Measurements from ENCODE around the gene GNMT. TPM values are rescaled to one million over a fixed set of nuclear protein-coding genes. Genes with fewer than 3 reads are reported as not detected.

GNMT gene
- polyA plus RNA-seq, 3 donors: 0.17 to 7.8 (median 0.31) TPM

DNA sequence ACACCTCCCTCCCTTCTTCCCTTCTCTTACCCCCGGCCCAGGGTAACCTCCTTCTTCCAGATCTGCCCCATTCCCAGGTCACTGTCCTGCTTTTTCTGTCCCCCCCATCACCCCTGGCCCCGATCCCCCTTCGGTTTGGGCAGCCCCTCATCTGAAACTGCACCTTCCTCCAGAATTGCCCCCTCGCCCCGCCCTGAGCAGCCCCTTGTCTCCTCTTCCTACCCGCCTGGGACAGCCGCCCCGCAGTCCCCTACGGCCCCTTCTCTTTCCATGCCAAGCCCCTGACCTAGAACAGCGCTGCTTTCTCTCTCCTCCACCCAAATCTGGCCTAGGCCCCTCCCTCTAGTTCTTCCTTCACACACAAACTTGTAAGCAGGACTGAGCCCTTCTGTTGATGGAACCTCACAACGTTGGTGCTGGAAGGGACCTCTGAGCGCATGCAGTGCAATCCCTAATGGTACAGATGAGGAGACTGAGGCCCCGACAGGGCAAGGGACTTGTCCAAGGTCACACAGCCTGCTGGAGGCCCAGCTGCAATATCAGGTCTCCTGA lies 24.4 kb downstream of the GNMT start:
- no peaks in the 10 kb centered on the region for H3K9me3 Mint-ChIP-seq
- H3K4me3 ChIP-seq (replicated peaks in 1 of 3; ENCODE audit: low read depth in 2 of 3, low read length in 3 of 3): peak overlapping the region; percentile 64 to 91 (median 64)
- peak overlapping the region in 5 of 7 donors; percentile 44 to 84 (median 78) for H3K27ac Mint-ChIP-seq
- intact Hi-C loops (cut with micrococcal nuclease): no loop called here
- peak overlapping the region in 1 of 2 donors; percentile 72 for H3K27ac ChIP-seq (ENCODE audit: low read depth in 1 of 2, low read length in 2 of 2)
- peak overlapping the region; percentile 88 for H3K4me2 ChIP-seq (replicated peaks; ENCODE audit: extremely low read depth, low read length, poor library complexity, severe bottlenecking)
- peaks cover 15 to 23% of the 10 kb centered on the region in 2 donors for H3K4me1 ChIP-seq (ENCODE audit: control insufficient read depth in 1 of 2, insufficient read depth in 2 of 2, low read length in 2 of 2)
- H3K79me2 ChIP-seq (ENCODE audit: insufficient read depth, low read length): peaks cover 31% of the 10 kb centered on the region
- peak overlapping the region; percentile 85 for H3K9ac ChIP-seq (ENCODE audit: insufficient read depth, low read length, poor library complexity, severe bottlenecking)
- peaks cover 17% of the 10 kb centered on the region for H4K20me1 ChIP-seq (ENCODE audit: insufficient read depth, low read length)
- no peak for TF ChIP-seq CTCF (IDR thresholded peaks at IDR 0.05)
- H3K4me3 Mint-ChIP-seq: peak overlapping the region; percentile 85 to 96
- H3K36me3 Mint-ChIP-seq: peaks cover 16 to 26% of the 10 kb centered on the region in 2 donors
- peaks cover 46% of the 10 kb centered on the region for H3K4me1 Mint-ChIP-seq
- DNase-seq: no peak
- H2AFZ ChIP-seq (ENCODE audit: insufficient read depth, low read depth, low read length, poor library complexity, severe bottlenecking): peak overlapping the region; percentile 92
- whole genome bisulfite sequencing (ENCODE audit: insufficient coverage): 14% methylated on average over 13 of the region's 13 CpGs
- no peaks in the 10 kb centered on the region for H3K27me3 ChIP-seq (ENCODE audit: control insufficient read depth in 2 of 2, insufficient read depth in 2 of 2, low read length in 2 of 2)
- peaks cover 0 to 4% (median 0%) of the 10 kb centered on the region in 3 donors for H3K27me3 Mint-ChIP-seq (ENCODE audit: low read depth in 3 of 3)
- H3K36me3 ChIP-seq (replicated peaks in 1 of 2; ENCODE audit: control insufficient read depth in 1 of 2, insufficient read depth in 2 of 2, low read length in 2 of 2): peaks cover 11 to 18% of the 10 kb centered on the region in 2 donors
- no peaks in the 10 kb centered on the region for H3K9me3 ChIP-seq (replicated peaks in 1 of 2; ENCODE audit: control insufficient read depth in 1 of 2, insufficient read depth in 1 of 2, low read length in 2 of 2)

DNA sequence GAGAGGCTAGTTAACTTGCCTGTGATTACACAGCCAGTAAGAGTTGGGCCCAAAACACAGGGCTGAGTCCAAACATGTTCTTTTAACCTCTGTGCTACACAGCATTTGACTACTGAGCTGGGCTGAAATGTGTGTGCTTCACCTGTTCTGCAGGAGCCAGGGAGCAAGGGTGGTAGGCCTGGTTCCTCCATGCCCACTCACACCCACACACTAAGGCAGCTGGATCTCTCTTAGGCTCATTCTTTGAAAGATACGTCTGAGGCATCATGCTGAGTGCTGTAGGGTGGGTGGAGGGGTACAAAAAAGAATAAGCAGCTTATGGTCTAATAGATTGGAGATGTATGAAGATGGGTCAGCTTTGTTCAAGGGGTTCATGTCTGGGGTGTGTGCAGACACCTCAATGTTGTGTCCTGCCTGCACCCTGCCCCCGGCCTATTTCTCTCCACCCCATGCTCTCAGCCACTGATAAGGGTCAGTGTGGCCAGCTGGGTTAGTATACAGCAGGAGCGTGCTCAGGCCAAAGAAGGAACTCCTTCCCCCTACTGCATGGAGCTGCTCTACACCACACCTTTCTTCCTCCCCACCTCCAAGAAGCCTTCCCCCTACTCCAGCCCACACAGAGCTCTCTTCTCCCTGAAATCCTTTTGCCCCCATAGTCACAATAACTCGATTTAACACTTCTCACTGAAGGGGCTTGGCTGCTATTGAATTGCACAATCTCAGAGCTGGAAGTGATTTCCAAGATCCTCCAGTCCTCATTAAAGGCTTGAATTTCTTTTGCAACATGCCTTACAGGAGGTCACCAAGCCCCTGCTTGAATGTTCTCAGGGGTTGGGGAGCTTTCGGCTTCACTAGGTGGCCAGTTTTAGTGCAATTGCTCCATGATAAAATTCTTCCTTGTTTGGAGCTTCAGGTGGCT lies 27.2 kb downstream of the GNMT start:
- 79% methylated on average over 3 of the region's 5 CpGs for WGBS (ENCODE audit: insufficient coverage)
- Histone ChIP-seq H3K27ac (ENCODE audit: low read depth in 1 of 2, low read length in 2 of 2) (no peak overlapping the region), H3K9me3 (replicated peaks in 1 of 2; ENCODE audit: control insufficient read depth in 1 of 2, insufficient read depth in 1 of 2, low read length in 2 of 2) (no peaks in the 10 kb centered on the region), H3K79me2 (ENCODE audit: insufficient read depth, low read length) (peaks cover 34% of the 10 kb centered on the region), H3K4me1 (ENCODE audit: control insufficient read depth in 1 of 2, insufficient read depth in 2 of 2, low read length in 2 of 2) (peaks cover 15 to 22% of the 10 kb centered on the region in 2 donors), H3K4me2 (replicated peaks; ENCODE audit: extremely low read depth, low read length, poor library complexity, severe bottlenecking) (no peak overlapping the region), H3K9ac (ENCODE audit: insufficient read depth, low read length, poor library complexity, severe bottlenecking) (no peak overlapping the region), H4K20me1 (ENCODE audit: insufficient read depth, low read length) (peaks cover 17% of the 10 kb centered on the region), H3K36me3 (replicated peaks in 1 of 2; ENCODE audit: control insufficient read depth in 1 of 2, insufficient read depth in 2 of 2, low read length in 2 of 2) (peaks cover 23 to 37% of the 10 kb centered on the region in 2 donors), H3K4me3 (replicated peaks in 1 of 3; ENCODE audit: low read depth in 2 of 3, low read length in 3 of 3) (no peak overlapping the region), H3K27me3 (ENCODE audit: control insufficient read depth in 2 of 2, insufficient read depth in 2 of 2, low read length in 2 of 2) (no peaks in the 10 kb centered on the region), H2AFZ (ENCODE audit: insufficient read depth, low read depth, low read length, poor library complexity, severe bottlenecking) (no peak overlapping the region)
- peak overlapping the region in 1 of 2 donors; percentile 24 for H3K4me3 Mint-ChIP-seq
- TF ChIP-seq CTCF (IDR thresholded peaks at IDR 0.05): no peak
- H3K27ac Mint-ChIP-seq: peak overlapping the region in 1 of 7 donors; percentile 15
- peaks cover 42% of the 10 kb centered on the region for H3K4me1 Mint-ChIP-seq
- intact Hi-C loops (cut with micrococcal nuclease): no loop called here
- DNase-seq: no peak
- peaks cover 0 to 4% (median 0%) of the 10 kb centered on the region in 3 donors for H3K27me3 Mint-ChIP-seq (ENCODE audit: low read depth in 3 of 3)
- no peaks in the 10 kb centered on the region for H3K9me3 Mint-ChIP-seq
- H3K36me3 Mint-ChIP-seq: peaks cover 24 to 50% of the 10 kb centered on the region in 2 donors
